K562 (cell line): ENCODE data around the gene TP53RK. TPM values are rescaled to one million over a fixed set of nuclear protein-coding genes. Genes with fewer than 3 reads are reported as not detected.

Experiments
- ATAC-seq: fragments of 200-7000 bp; cut with Tn5 transposase; 3 replicates; pipeline ENCODE4 v1.9.1; 2020; ENCODE audit warnings: moderate library complexity
- BruUV-seq: library from RNA; stranded (reverse); fragments of 400-500 nt; replicated peaks from 2 replicates; lab custom pipeline; 2021; lab: Mats Ljungman, UMichigan
- CTCF ChIA-PET: fragments of 300-600 bp; formaldehyde crosslinking; extraction: SDS; loops from one replicate; lab custom pipeline; 2021; ENCODE audit warnings: low intra/inter-chr PET ratio; lab: Yijun Ruan, JAX
- POLR2A ChIA-PET: fragments of 300-600, 350-650 bp; sonication (Branson Sonifier 250); formaldehyde crosslinking; extraction: SDS; loops from one replicate; lab custom pipeline; 2021; ENCODE audit warnings: antibody characterized with exemption, inconsistent platforms; lab: Yijun Ruan, JAX
- DNase-seq, 4 experiments: peaks; one replicate each; pipeline versions ENCODE4 v3.0.0 to v3.0.0-alpha.2; 2011 to 2018; ENCODE audit warnings: low spot score in 3 of 4, mixed read lengths in 3 of 4; ENCODE audit errors: extremely low read depth in 1 of 4
- FAIRE-seq: peaks from 2 replicates; lab custom pipeline; 2011; peaks lifted over from hg19 to GRCh38; lab: Jason Lieb, UNC
- H2AFZ ChIP-seq: 2 replicates; pipeline ENCODE4 v1.6.0; 2011; ENCODE audit warnings: low read depth, low read length, control low read depth, inconsistent platforms
- H3K27ac ChIP-seq: fragments of 200-600 bp; 3 replicates; pipeline ENCODE4 v1.8.0; 2011; ENCODE audit warnings: low read depth, mild to moderate bottlenecking, control low read depth, inconsistent platforms, low read length, moderate library complexity, mixed read lengths; ENCODE audit errors: extremely low read depth
- H3K27me3 ChIP-seq, 2 experiments: fragments of 300-600 bp in 1 of 2; 2 replicates in 1 of 2; 3 replicates in 1 of 2; pipeline versions ENCODE4 v1.6.0 to v1.8.0; 2011; ENCODE audit warnings: inconsistent platforms in 2 of 2, low read length in 2 of 2, mild to moderate bottlenecking in 1 of 2, mixed read lengths in 1 of 2, moderate library complexity in 1 of 2; ENCODE audit not compliant: control insufficient read depth in 2 of 2, insufficient read depth in 2 of 2
- H3K36me3 ChIP-seq: fragments of 300-600 bp; 3 replicates; pipeline ENCODE4 v1.8.0; 2011; ENCODE audit warnings: mild to moderate bottlenecking, low read length, inconsistent platforms; ENCODE audit not compliant: control insufficient read depth, insufficient read depth
- H3K4me1 ChIP-seq, 2 experiments: fragments of 200-600 bp in 1 of 2; replicated peaks in 1 of 2; 2 replicates in 1 of 2; 3 replicates in 1 of 2; pipeline versions ENCODE4 v1.5.1 to v1.8.0; 2011; ENCODE audit warnings: inconsistent platforms in 2 of 2, low read length in 2 of 2, mild to moderate bottlenecking in 1 of 2, mixed read lengths in 1 of 2, moderate library complexity in 1 of 2; ENCODE audit not compliant: control insufficient read depth in 2 of 2, insufficient read depth in 2 of 2
- H3K4me2 ChIP-seq: 2 replicates; pipeline ENCODE4 v1.6.1; 2011; ENCODE audit warnings: low read length, control low read depth, inconsistent platforms, mixed read lengths; ENCODE audit not compliant: insufficient read depth
- H3K4me3 ChIP-seq: fragments of 200-600 bp; sonication (generic), shearing (Covaris generic); 2 replicates; pipeline ENCODE4 v1.5.1; 2016; ENCODE audit warnings: control low read depth, inconsistent platforms
- H3K79me2 ChIP-seq: fragments of 200-600 bp; 3 replicates; pipeline ENCODE4 v1.8.0; 2011; ENCODE audit warnings: low read length, inconsistent platforms; ENCODE audit not compliant: control insufficient read depth, insufficient read depth
- H3K9ac ChIP-seq, 2 experiments: 2 replicates each; pipeline versions ENCODE4 v1.6.0 to v1.6.1; 2011; ENCODE audit warnings: low read depth in 2 of 2, low read length in 2 of 2, control low read depth in 1 of 2, inconsistent platforms in 1 of 2, mild to moderate bottlenecking in 1 of 2, mixed read lengths in 1 of 2; ENCODE audit not compliant: insufficient read depth in 1 of 2
- H3K9me1 ChIP-seq: one replicate; pipeline ENCODE4 v1.6.0; 2011; ENCODE audit warnings: inconsistent platforms, mild to moderate bottlenecking, low read length, moderate library complexity; ENCODE audit not compliant: control insufficient read depth, insufficient read depth
- H3K9me3 ChIP-seq: replicated peaks from 2 replicates; pipeline ENCODE4 v1.5.1; 2011; ENCODE audit warnings: low read depth, low read length, inconsistent platforms; ENCODE audit not compliant: control insufficient read depth, insufficient read depth
- H4K20me1 ChIP-seq: replicated peaks from 2 replicates; pipeline ENCODE4 v1.6.1; 2011; ENCODE audit warnings: low read length, inconsistent platforms, mixed read lengths; ENCODE audit not compliant: control insufficient read depth, insufficient read depth
- ATF1 ChIP-seq, 2 experiments: fragments of 450-650 bp in 1 of 2; IDR thresholded peaks; 2 replicates each; pipeline ENCODE4 v1.6.1; 2016; ENCODE audit warnings: missing compliant biosample characterization in 1 of 2, missing genetic modification characterization in 1 of 2
- CHCHD3 ChIP-seq: fragments of 250-450 bp; sonication (Bioruptor Pico); IDR thresholded peaks from 2 replicates; pipeline ENCODE4 v2.1.2; 2022; ENCODE audit warnings: mild to moderate bottlenecking
- EGR1 ChIP-seq: fragments of 450-650 bp; conservative IDR thresholded peaks from 2 replicates; pipeline ENCODE4 v1.6.1; 2017; ENCODE audit warnings: mild to moderate bottlenecking
- ELF4 ChIP-seq: fragments of 450-650 bp; formaldehyde crosslinking; IDR thresholded peaks from 2 replicates; pipeline ENCODE4 v1.4.0; 2022; ENCODE audit warnings: missing genetic modification characterization
- GABPB1 ChIP-seq: sonication (generic); formaldehyde crosslinking; IDR thresholded peaks from 2 replicates; pipeline ENCODE4 v1.8.0; 2022; ENCODE audit warnings: mild to moderate bottlenecking, missing genetic modification reagents
- HNRNPK ChIP-seq: fragments of 200-400 bp; formaldehyde crosslinking; IDR thresholded peaks from one replicate; pipeline ENCODE4 v1.6.1; 2018; ENCODE audit warnings: mild to moderate bottlenecking, low read depth, low read length; ENCODE audit not compliant: poor library complexity, severe bottlenecking
- NR2F6 ChIP-seq: fragments of 450-650 bp; formaldehyde crosslinking; IDR thresholded peaks from 2 replicates; pipeline ENCODE4 v1.4.0; 2020; ENCODE audit warnings: mild to moderate bottlenecking
- VEZF1 ChIP-seq: fragments of 200-800 bp; sonication (Bioruptor generic); IDR thresholded peaks from 2 replicates; pipeline ENCODE4 v1.6.1; 2017; ENCODE audit warnings: missing genetic modification characterization, missing compliant biosample characterization
- ZKSCAN1 ChIP-seq: fragments of 150-350 bp; IDR thresholded peaks from 2 replicates; pipeline ENCODE4 v1.6.1; 2016; ENCODE audit warnings: low read depth, low read length
- ZNF224 ChIP-seq: sonication (generic); formaldehyde crosslinking; IDR thresholded peaks from 2 replicates; pipeline ENCODE4 v1.8.0; 2022; ENCODE audit warnings: mild to moderate bottlenecking, missing genetic modification reagents
- WGBS: fragments of 100-300 bp; shearing (Covaris generic); methylation state at CpG from one replicate; pipeline ENCODE4 v1.1.6; 2016; ENCODE audit warnings: low coverage, mixed read lengths; ENCODE audit not compliant: insufficient coverage; ENCODE audit errors: missing lambda C conversion rate; 5-methylcytosine and 5-hydroxymethylcytosine counted together
- in situ Hi-C: fragments of 300-500 bp; cut with MboI; formaldehyde crosslinking; loops from 4 replicates; pipeline ENCODE4 v1.15.0; 2018; ENCODE audit warnings: inconsistent platforms, mixed read lengths
- intact Hi-C: fragments of 100-400 bp; cut with micrococcal nuclease; formaldehyde crosslinking; loops from 2 replicates; pipeline ENCODE4 v1.14.2; 2022
- polyA plus RNA-seq, 8 experiments: library from polyadenylated mRNA; depleted of rRNA in 4 of 8; stranded (reverse) in 5 of 8; unstranded in 3 of 8; fragments of >200 nt; fragmentation: Nextera tagmentation in 2 of 8; fragmentation: Illumina TruSeq in 1 of 8; extraction: Ambion mirVana in 2 of 8; extraction: Trizol in 1 of 8; gene quantifications; 2 replicates each; pipeline versions ENCODE4 v1.2.1 to v1.2.3, GENCODE V29; 2011 to 2014; ENCODE audit warnings: inconsistent platforms in 1 of 8, missing spikeins in 1 of 8
- total RNA-seq, 7 experiments: library from RNA; depleted of rRNA in 6 of 7; stranded (reverse); fragments of >200 nt in 6 of 7; fragmentation: Illumina TruSeq in 2 of 7; extraction: Trizol in 2 of 7; gene quantifications; 2 replicates each; pipeline versions ENCODE4 v1.2.1 to v1.2.3, GENCODE V29; 2011 to 2021; ENCODE audit warnings: low replicate concordance in 1 of 7

TP53RK gene
- total and polyA plus RNA-seq, 9 of the 15 experiments (the other 6 are each of a cell fraction or from before 2014, with no cell fraction given), result 2.9 to 43.5 (median 17.2) TPM

DNA sequence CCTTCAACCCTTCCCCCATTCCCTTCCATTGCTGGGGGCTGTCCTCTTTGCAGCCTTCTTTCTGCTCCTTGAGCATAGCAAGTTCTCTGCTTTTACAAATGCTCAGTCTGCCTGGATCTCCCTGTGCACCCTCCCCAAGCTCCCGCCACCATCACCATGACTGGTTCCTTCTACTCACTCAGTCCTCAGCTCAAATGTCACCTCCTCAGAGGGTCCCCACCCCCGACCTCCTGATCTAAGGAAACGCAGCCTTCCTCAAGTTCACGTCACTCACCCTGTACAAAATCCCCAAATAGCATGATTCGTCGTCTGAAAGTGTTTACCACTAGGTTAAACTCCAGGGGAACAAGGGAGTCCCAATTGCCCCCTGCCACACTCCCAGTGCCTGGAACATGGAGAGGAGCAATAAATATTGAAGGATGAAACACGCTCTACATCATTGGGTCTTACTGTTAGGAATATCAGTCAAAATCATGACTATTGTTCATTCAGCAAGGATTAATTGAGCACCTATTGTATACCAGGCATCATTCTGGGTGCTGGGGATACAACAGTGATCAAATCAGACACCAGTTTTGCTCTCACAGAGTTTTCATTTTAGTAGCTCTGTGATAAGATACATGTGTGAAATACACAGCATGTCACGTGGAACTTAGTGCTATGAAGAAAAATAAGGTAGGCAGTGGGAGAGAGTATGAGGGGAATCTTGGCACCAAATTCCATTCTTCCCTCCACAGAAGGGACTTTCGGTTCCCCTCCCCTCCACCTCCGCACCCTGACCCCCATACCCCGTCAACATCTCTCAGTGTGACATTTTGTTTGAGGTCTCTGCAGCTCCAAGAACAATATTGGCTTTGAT is 15.6 kb downstream of the TP53RK start:
- TF ChIP-seq ZNF224, result no peak
- no peak for TF ChIP-seq ELF4
- no peak for TF ChIP-seq GABPB1 (CRISPR knock-in tag)
- no peak for TF ChIP-seq ATF1 (CRISPR knock-in tag; IDR thresholded peaks at IDR 0.05)
- TF ChIP-seq ATF1 (tag; IDR thresholded peaks at IDR 0.05), result no peak
- TF ChIP-seq HNRNPK, result no peak
- TF ChIP-seq CHCHD3, result no peak
- TF ChIP-seq VEZF1, result no peak
- no peak for TF ChIP-seq EGR1
- no peak for TF ChIP-seq NR2F6
- TF ChIP-seq ZKSCAN1, result no peak
- ATAC-seq (no peak), FAIRE-seq (no peak), DNase-seq (no peak)
- no TSS peak for BruUV-seq
- H2AFZ ChIP-seq, result no peak overlapping the region
- 72% methylated on average over 10 of the region's 11 CpGs for WGBS
- H3K4me3 ChIP-seq, result no peak overlapping the region
- H3K9me1 ChIP-seq, result peaks cover 4% of the 10 kb centered on the region
- in situ Hi-C loops, result loop anchor here (10.0 kb wide), 1 partner anchor 319 kb away; no protein-coding TSS in a partner anchor
- H3K9me3 ChIP-seq, result no peaks in the 10 kb centered on the region
- no peak overlapping the region for H3K27ac ChIP-seq
- peaks cover 3% of the 10 kb centered on the region; the same call in 1 of the 3 replicates for H3K36me3 ChIP-seq
- H3K27me3 ChIP-seq, result no peaks in the 10 kb centered on the region
- intact Hi-C loops, result no loop called here
- ChIA-PET CTCF (no interaction called here), POLR2A (no interaction called here)
- no peak overlapping the region for H3K4me2 ChIP-seq
- 0 out of 3 replicates have a peak, but pooled peaks cover 2% of the 10 kb centered on the region for H3K79me2 ChIP-seq
- H3K4me1 ChIP-seq, result no peaks in the 10 kb centered on the region
- H3K9ac ChIP-seq, result no peak overlapping the region
- H4K20me1 ChIP-seq, result peaks cover 8% of the 10 kb centered on the region; the same call in 1 of the 2 replicates
